ENCODE data around the gene MCRIP2. TPM values are rescaled to one million over a fixed set of nuclear protein-coding genes. Genes with fewer than 3 reads are reported as not detected.
A peak's percentile ranks its signal among the peaks of the same experiment; 100 is the strongest.

The MCRIP2 gene
- total and polyA plus RNA-seq, 2 experiments from 2014 or later, result 64.3 to 67.7 TPM

DNA sequence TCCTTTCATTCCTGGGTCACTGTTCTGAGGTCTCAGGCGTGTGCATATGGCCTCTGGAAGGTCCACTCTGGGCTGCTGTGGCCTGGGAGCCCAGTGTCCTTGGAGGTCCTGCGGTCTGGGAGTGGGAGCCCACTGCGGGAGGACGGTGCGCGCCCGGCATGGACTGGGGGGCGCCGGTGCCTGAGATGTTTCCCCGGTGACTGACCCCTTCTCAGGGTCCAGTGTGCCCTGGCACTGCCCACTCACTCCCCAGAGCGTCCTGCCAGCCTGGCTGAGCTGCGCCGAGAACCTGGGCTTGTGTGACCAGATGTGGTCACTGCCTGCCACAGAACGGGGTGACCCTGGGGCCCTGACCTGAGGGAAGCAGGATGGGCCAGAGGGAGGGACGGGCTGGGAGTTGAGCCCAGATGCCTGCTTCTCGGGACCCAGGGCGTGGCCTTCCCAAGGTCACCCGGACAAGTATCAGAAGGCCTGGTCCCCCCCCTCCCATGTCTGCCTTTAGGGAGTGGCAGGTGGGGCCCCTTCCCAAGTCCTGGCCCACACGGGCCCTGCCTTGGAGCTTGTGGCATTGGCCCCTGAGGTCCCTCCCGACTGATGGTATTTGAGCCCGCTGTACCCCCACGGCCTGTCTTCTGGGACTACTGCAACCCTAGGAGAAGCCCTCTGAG is 32.7 kb downstream of the MCRIP2 start:
- peak overlapping the region; percentile 86 for H3K4me2 ChIP-seq
- H3K27me3 ChIP-seq (ENCODE audit: insufficient read depth), result no peaks in the 10 kb centered on the region
- H3K4me3 ChIP-seq, result peak overlapping the region; percentile 66
- peaks cover 3% of the 10 kb centered on the region for H3K79me2 ChIP-seq (replicated peaks; ENCODE audit: insufficient read depth)
- peak overlapping the region; percentile 72; the same call in 2 of the 3 replicates for H3K4me3 Mint-ChIP-seq
- peaks cover 8% of the 10 kb centered on the region for H3K27me3 Mint-ChIP-seq (ENCODE audit: insufficient read depth, low read depth, poor library complexity)
- no peak overlapping the region for H3K27ac ChIP-seq (ENCODE audit: low read depth)
- DNase-seq (ENCODE audit: low spot score), result no peak
- peaks cover 20% of the 10 kb centered on the region for H3K36me3 Mint-ChIP-seq (ENCODE audit: low read depth)
- TF ChIP-seq ZNF114 (CRISPR knock-in tag; IDR thresholded peaks at IDR 0.05) (no peak), EZH2phosphoT487 (IDR thresholded peaks at IDR 0.05; ENCODE audit: unreplicated experiment) (no peak), EZH2 (IDR thresholded peaks at IDR 0.05; ENCODE audit: low read depth, unreplicated experiment) (no peak), CREB1 (CRISPR knock-in tag; IDR thresholded peaks at IDR 0.05; ENCODE audit: low read depth) (no peak), ZNF331 (CRISPR knock-in tag; IDR thresholded peaks at IDR 0.05; ENCODE audit: low read depth) (no peak), NANOG (IDR thresholded peaks at IDR 0.05; ENCODE audit: borderline replicate concordance) (no peak), STAT1 (IDR thresholded peaks at IDR 0.05; ENCODE audit: unreplicated experiment) (no peak), JUNB (IDR thresholded peaks at IDR 0.05; ENCODE audit: unreplicated experiment) (no peak), POLR2AphosphoS5 (IDR thresholded peaks at IDR 0.05; ENCODE audit: low read depth) (no peak)
- TF ChIP-seq, protein P1, sequence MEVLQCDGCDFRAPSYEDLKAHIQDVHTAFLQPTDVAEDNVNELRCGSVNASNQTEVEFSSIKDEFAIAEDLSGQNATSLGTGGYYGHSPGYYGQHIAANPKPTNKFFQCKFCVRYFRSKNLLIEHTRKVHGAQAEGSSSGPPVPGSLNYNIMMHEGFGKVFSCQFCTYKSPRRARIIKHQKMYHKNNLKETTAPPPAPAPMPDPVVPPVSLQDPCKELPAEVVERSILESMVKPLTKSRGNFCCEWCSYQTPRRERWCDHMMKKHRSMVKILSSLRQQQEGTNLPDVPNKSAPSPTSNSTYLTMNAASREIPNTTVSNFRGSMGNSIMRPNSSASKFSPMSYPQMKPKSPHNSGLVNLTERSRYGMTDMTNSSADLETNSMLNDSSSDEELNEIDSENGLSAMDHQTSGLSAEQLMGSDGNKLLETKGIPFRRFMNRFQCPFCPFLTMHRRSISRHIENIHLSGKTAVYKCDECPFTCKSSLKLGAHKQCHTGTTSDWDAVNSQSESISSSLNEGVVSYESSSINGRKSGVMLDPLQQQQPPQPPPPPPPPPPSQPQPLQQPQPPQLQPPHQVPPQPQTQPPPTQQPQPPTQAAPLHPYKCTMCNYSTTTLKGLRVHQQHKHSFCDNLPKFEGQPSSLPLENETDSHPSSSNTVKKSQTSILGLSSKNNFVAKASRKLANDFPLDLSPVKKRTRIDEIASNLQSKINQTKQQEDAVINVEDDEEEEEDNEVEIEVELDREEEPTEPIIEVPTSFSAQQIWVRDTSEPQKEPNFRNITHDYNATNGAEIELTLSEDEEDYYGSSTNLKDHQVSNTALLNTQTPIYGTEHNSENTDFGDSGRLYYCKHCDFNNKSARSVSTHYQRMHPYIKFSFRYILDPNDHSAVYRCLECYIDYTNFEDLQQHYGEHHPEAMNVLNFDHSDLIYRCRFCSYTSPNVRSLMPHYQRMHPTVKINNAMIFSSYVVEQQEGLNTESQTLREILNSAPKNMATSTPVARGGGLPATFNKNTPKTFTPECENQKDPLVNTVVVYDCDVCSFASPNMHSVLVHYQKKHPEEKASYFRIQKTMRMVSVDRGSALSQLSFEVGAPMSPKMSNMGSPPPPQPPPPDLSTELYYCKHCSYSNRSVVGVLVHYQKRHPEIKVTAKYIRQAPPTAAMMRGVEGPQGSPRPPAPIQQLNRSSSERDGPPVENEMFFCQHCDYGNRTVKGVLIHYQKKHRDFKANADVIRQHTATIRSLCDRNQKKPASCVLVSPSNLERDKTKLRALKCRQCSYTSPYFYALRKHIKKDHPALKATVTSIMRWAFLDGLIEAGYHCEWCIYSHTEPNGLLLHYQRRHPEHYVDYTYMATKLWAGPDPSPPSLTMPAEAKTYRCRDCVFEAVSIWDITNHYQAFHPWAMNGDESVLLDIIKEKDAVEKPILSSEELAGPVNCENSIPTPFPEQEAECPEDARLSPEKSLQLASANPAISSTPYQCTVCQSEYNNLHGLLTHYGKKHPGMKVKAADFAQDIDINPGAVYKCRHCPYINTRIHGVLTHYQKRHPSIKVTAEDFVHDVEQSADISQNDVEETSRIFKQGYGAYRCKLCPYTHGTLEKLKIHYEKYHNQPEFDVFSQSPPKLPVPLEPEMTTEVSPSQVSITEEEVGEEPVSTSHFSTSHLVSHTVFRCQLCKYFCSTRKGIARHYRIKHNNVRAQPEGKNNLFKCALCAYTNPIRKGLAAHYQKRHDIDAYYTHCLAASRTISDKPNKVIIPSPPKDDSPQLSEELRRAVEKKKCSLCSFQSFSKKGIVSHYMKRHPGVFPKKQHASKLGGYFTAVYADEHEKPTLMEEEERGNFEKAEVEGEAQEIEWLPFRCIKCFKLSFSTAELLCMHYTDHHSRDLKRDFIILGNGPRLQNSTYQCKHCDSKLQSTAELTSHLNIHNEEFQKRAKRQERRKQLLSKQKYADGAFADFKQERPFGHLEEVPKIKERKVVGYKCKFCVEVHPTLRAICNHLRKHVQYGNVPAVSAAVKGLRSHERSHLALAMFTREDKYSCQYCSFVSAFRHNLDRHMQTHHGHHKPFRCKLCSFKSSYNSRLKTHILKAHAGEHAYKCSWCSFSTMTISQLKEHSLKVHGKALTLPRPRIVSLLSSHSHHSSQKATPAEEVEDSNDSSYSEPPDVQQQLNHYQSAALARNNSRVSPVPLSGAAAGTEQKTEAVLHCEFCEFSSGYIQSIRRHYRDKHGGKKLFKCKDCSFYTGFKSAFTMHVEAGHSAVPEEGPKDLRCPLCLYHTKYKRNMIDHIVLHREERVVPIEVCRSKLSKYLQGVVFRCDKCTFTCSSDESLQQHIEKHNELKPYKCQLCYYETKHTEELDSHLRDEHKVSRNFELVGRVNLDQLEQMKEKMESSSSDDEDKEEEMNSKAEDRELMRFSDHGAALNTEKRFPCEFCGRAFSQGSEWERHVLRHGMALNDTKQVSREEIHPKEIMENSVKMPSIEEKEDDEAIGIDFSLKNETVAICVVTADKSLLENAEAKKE (CRISPR knock-in tag; IDR thresholded peaks at IDR 0.05), result no peak
- TF ChIP-seq, protein P2, sequence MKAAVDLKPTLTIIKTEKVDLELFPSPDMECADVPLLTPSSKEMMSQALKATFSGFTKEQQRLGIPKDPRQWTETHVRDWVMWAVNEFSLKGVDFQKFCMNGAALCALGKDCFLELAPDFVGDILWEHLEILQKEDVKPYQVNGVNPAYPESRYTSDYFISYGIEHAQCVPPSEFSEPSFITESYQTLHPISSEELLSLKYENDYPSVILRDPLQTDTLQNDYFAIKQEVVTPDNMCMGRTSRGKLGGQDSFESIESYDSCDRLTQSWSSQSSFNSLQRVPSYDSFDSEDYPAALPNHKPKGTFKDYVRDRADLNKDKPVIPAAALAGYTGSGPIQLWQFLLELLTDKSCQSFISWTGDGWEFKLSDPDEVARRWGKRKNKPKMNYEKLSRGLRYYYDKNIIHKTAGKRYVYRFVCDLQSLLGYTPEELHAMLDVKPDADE (IDR thresholded peaks at IDR 0.05), result no peak
- TF ChIP-seq, protein P3, sequence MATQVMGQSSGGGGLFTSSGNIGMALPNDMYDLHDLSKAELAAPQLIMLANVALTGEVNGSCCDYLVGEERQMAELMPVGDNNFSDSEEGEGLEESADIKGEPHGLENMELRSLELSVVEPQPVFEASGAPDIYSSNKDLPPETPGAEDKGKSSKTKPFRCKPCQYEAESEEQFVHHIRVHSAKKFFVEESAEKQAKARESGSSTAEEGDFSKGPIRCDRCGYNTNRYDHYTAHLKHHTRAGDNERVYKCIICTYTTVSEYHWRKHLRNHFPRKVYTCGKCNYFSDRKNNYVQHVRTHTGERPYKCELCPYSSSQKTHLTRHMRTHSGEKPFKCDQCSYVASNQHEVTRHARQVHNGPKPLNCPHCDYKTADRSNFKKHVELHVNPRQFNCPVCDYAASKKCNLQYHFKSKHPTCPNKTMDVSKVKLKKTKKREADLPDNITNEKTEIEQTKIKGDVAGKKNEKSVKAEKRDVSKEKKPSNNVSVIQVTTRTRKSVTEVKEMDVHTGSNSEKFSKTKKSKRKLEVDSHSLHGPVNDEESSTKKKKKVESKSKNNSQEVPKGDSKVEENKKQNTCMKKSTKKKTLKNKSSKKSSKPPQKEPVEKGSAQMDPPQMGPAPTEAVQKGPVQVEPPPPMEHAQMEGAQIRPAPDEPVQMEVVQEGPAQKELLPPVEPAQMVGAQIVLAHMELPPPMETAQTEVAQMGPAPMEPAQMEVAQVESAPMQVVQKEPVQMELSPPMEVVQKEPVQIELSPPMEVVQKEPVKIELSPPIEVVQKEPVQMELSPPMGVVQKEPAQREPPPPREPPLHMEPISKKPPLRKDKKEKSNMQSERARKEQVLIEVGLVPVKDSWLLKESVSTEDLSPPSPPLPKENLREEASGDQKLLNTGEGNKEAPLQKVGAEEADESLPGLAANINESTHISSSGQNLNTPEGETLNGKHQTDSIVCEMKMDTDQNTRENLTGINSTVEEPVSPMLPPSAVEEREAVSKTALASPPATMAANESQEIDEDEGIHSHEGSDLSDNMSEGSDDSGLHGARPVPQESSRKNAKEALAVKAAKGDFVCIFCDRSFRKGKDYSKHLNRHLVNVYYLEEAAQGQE (IDR thresholded peaks at IDR 0.05; ENCODE audit: unreplicated experiment), result no peak
- TF ChIP-seq, protein P4, sequence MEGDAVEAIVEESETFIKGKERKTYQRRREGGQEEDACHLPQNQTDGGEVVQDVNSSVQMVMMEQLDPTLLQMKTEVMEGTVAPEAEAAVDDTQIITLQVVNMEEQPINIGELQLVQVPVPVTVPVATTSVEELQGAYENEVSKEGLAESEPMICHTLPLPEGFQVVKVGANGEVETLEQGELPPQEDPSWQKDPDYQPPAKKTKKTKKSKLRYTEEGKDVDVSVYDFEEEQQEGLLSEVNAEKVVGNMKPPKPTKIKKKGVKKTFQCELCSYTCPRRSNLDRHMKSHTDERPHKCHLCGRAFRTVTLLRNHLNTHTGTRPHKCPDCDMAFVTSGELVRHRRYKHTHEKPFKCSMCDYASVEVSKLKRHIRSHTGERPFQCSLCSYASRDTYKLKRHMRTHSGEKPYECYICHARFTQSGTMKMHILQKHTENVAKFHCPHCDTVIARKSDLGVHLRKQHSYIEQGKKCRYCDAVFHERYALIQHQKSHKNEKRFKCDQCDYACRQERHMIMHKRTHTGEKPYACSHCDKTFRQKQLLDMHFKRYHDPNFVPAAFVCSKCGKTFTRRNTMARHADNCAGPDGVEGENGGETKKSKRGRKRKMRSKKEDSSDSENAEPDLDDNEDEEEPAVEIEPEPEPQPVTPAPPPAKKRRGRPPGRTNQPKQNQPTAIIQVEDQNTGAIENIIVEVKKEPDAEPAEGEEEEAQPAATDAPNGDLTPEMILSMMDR (conservative IDR thresholded peaks at IDR 0.05; ENCODE audit: low read depth in 2 of 2), result no peak
- ATAC-seq, result no peak
- H3K27ac Mint-ChIP-seq, result no peak overlapping the region
- H3K9me2 ChIP-seq (ENCODE audit: insufficient read depth), result no peaks in the 10 kb centered on the region
- H4K20me1 ChIP-seq (replicated peaks; ENCODE audit: insufficient read depth), result peaks cover 3% of the 10 kb centered on the region; the same call in 1 of the 2 replicates
- H3K36me3 ChIP-seq (ENCODE audit: insufficient read depth), result peaks cover 11% of the 10 kb centered on the region; the same call in 1 of the 2 replicates
- H3K4me1 Mint-ChIP-seq, result peaks cover 15% of the 10 kb centered on the region
- peaks cover 11% of the 10 kb centered on the region; the same call in 1 of the 2 replicates for H3K4me1 ChIP-seq (ENCODE audit: insufficient read depth)
- peaks cover 17% of the 10 kb centered on the region for H3F3A ChIP-seq (replicated peaks; ENCODE audit: low read depth)
- H3K9me3 Mint-ChIP-seq, result no peaks in the 10 kb centered on the region
- no peak overlapping the region for H2AFZ ChIP-seq

All from GM23338 (cell line).